CD4-positive, alpha-beta T cell treated with Interleukin-6 for 4 hours (primary cell): ENCODE measurements around the gene PAPOLG.
"Not testable (repeated sequence)": the region's sequence is repeated elsewhere in the genome, so short reads cannot be mapped to it uniquely, and the experiment has no call there.

Experiments
- DNase-seq: peaks from one replicate; pipeline ENCODE4 v3.0.0-alpha.2; 2020; ENCODE audit warnings: mixed read lengths

Gene PAPOLG

DNA sequence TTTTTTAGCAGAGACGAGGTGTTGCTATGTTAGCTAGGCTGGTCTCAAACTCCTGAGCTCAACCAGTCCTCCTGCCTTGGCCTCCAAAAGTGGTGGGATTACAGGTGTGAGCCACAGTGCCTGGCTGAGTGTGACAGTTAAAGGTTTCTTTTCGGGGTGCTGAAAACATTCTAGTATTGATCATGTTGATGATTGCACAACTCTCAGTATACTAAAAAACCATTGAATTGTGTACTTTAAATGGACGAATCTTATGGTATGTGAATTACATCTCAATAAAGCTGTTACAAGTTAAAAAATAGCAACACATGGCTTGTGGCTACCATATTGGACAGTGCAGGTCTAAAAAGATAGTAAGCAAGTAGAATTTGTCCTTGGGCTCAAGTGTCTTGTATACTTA, 22.3 kb downstream of the PAPOLG start:
- DNase-seq: no peak

DNA sequence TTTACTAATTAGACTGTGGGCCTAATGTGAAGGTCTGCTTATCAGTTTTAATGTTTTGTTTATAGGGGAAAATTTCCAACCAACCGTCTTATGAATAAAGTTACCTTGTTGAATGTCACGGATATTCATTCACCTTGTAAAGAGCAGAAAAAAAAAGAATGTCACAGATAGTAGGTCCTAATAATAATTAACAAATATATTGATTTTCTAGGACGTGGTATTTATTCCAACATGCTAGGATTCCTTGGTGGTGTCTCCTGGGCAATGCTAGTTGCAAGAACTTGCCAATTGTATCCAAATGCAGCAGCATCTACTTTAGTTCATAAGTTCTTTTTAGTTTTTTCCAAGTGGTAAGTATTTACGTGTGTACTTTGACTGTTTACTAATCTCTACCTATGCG, 23.4 kb downstream of the PAPOLG start:
- DNase-seq: no peak

DNA sequence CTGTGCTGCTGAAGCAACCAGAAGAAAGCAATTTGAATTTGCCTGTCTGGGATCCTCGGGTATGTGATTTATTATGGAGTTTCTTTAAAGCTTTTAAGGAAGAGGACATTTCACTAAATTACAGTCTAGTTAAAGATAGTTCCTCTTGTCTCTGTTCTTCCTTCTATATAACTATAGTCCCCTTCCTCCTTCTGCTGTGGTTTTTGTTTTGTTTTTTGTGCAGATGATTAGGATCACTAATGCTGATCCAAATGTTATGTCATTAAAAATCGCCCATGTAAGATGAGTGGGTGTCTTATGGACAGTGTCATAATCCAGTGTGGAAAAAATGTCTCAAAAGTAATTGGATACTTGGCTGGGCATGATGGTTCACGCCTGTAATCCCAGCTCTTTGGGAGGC, 24.7 kb downstream of the PAPOLG start:
- DNase-seq: no peak

DNA sequence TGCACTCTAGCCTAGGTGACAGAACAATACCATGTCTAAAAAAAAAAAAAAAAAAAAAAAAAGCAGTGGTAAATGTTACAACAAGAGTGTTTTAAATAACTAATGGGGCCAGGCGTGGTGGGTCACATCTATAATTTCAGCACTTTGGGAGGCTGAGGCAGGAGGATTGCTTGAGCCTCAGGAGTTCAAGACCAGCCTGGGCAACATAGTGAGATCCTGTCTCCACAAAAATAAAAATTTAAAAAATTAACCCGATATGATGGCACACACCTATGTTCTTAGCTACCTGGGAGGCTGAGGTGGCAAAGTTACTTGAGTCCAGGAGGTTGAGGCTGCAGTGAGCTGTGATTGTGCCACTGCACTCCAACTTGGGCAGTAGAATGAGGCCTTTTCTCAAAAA, 37.1 kb downstream of the PAPOLG start:
- no peak for DNase-seq

DNA sequence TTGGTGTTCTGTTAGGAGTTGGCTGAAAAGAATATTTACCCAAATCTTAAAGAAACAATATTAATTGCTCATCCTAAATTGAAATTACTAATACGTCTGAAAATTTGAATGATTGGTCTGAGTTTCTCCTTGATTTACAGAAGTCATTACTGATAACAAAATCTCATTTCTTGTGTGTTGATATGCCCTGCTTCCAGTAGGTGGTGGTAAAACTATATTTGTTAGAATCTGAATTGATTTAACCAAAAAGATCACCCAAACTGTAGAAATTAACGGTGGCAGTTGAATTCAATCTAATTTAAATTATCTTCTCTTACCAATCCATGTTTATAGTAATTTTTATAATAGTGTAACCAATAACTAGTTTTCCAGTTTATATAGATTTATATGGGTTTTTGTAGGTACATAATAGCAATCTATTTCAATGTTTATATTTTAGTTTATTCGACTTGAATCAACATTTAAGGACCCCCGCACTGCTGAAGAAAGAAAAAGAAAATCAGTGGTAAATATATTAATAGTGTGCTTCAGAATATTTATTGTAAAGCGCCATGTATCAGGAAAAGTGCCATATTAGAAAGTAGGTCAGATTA, 38.3 kb downstream of the PAPOLG start:
- no peak for DNase-seq

DNA sequence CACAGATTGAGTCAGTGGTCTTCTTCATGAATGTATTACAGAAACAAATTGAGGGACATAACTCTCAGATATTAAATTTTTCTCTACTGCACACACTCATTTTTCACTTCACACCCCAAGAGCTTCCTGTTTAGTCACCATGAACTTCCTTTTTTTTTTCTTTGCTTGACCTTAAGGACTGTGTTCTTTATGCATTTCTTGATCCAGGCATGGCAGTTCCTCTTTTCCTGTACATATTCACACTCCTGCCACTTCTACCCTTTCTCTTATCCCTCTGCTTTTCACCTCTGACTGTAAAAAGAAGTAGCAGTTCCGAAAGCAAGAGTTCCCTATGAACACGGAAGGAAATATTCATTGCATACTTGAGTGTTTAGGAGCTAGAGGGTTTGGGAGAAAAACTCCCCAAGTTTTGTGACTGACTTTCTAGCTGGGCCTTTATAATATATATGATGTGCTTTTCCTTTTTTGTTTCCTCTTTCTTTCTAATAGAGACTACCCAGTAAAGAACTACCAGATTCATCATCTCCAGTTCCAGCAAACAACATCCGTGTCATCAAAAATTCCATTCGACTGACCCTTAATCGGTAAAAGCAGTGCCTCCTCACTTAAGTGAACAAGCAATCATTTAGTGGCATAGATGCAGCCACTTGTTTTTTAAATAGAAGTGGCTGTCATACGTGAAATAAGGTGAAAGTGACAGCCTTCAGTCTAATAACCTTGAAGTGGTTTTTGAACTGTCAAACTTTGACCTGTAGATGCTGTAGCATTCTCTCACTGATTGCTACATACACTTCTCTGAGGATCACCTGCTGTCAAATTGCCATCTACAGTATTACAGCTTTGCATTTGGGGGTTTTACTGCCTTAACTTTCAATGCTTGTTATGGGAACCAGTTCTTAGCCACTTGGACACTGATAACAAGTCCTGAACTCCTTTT, 40.8 kb downstream of the PAPOLG start:
- DNase-seq: no peak

DNA sequence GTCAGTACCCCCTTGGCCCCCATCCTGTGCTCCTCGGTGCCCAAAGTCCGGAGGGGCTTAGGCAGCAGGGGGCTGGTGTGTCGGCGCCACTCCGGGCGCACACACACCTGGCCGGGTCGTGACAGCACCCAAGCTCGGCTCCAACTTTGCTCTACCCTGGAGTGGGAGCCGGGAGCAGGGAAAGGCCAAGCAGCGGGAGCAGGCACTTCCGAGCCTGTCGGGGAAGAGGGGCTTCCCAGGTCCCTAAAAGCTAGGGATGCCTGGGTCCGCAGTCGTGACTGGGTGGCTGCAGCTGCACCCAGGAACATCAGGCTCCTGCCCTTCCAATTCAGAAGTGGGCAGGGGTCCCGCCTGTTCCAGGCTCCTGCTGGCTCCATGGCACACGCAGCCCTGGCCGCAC, 48.4 kb downstream of the PAPOLG start:
- DNase-seq: no peak

DNA sequence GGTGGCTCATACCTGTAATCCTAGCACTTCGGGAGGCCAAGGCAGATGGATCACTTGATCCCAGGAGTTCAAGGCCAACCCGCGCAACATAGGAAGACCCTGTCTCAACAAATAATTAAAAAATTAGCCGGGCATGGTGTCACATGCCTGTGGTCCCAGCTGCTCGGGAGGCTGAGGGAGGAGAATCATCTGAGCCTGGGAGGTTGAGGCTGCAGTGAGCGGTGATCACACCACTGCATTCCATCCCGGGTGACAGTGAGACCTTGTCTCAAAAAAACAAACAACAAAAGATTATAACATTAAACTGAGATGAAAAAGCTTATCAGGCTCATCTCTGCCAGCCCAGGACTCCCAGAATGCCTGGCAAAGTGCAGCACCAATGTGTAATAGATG, 50.5 kb downstream of the PAPOLG start:
- no peak for DNase-seq

DNA sequence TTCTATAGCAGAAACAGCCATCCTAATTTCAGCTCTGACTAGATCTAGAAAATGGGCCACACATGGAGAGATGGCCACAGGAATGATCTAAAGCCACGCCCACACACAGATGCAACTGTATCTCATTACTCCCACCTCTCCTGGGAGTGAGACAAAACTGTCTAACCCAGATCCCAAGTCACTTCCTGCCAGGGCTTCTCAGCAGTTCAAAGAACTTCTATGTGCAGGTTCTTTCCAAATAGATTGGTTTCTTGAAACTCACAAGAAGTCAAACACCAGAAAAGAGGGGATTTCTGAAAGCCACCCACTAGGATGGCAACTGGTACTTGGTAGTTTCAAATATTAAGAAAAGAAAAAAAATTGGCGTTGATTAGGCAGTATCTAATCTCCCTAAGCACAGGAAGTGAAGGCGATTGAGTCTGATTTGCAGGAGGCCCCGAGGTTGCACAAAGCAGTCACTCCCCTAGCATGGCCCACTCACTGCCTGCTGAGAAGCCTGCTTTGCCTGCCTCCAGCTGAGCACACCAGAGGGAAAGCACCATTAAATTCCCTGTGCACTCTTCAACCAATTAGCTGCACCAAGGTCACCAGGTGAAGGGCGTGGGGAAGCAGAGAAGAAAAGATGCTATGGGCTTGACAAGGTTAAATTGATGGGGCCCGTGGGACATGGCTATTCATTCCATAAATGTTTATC, 51.1 kb downstream of the PAPOLG start:
- DNase-seq: peak; percentile 36

DNA sequence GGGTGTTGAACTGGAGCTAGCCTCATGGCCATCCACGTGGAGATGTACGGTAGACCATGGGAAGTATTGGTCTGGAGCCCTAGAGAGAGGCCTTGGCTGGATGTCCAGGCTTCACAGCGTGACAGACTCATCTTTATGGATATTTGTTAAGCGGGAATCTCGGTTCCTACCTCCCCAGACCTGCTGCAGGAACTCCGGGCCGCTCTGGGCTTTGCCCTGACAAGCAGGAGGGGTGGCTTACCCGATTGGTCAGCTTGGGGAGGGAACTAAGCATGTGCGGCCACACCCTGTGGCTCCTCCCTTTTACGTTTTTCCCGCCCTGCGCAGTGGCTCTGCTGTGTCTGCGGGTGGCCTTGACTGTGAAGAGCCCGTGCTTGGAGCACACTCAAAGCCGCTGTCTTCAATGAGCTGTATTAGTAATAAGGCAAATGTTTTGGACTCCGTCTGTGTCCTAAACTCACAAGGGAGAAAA, 52.3 kb downstream of the PAPOLG start:
- no peak for DNase-seq

DNA sequence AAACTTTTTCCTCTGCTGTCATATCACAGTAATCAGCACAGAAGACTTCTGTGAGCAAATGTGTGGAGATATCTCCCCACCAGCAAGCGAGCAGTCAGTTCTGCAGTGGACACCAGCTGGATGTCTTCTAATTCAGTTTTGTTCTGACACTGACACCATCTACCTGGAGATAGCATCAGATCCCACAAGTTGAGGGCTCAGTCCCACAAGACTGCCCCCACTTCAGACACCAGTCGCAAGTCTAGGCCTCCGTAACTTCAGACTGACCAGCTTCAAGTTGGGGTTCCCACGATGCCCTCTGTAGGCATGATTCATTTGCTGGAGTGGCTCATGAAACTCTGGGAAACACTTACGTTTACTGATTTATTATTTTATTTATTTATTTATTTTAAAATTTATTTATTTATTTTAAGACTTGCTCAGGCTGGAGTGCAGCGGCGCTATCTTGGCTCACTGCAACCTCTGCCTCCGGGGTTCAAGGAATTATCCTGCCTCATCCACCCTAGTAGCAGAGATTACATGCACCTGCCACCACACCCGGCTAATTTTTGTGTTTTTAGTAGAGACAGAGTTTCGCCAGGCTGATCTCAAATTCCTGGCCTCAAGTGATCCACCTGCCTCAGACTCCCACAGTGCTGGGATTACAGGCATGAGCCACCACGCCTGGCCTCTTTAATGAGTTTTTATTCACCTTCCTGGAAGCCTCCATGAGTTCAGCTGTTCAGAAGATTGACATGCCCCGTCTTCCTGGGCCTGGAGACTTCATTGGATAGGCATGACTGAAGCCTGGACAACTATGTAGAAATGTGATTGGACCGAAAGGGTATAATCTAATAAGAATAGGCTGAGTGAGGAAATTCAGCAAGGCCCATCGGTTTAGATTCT, 55.7 kb downstream of the PAPOLG start:
- no peak for DNase-seq

DNA sequence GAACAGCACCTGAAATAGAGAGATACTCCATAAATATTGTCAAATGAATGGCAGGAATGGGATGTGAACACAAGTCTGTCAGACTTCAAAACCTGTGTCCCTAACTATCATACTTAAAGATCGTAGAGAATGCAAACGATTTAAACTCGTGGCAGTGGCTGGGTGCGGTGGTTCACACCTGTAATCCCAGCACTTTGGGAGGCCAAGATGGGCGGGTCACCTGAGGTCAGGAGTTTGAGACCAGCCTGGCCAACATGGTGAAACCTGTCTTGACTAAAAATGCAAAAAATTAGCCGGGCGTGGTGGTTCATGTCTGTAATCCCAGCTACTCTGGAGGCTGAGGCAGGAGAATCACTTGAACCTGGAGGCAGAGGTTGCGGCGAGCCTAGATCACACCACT, 61.1 kb downstream of the PAPOLG start:
- DNase-seq: not testable (repeated sequence)

DNA sequence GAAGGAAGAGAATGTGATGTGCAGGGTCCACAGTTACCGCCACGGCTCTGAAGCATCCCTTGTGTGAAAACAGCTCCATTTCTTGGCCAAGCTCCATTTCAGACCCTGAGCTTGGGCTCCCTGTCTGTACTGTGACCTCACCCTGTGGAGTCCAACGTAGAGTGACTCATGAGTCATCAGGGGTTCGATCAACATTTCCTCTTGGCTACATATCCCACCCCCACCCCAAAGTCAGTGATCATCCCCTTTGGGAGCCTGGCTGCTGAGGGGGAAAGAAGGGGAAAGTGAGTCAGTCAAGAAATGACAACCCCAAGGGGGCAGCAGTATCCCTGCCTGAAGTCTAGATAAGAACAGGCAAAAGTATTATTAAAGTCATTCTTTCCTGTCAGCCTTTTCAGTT, 62.2 kb downstream of the PAPOLG start:
- DNase-seq: peak; percentile 17

DNA sequence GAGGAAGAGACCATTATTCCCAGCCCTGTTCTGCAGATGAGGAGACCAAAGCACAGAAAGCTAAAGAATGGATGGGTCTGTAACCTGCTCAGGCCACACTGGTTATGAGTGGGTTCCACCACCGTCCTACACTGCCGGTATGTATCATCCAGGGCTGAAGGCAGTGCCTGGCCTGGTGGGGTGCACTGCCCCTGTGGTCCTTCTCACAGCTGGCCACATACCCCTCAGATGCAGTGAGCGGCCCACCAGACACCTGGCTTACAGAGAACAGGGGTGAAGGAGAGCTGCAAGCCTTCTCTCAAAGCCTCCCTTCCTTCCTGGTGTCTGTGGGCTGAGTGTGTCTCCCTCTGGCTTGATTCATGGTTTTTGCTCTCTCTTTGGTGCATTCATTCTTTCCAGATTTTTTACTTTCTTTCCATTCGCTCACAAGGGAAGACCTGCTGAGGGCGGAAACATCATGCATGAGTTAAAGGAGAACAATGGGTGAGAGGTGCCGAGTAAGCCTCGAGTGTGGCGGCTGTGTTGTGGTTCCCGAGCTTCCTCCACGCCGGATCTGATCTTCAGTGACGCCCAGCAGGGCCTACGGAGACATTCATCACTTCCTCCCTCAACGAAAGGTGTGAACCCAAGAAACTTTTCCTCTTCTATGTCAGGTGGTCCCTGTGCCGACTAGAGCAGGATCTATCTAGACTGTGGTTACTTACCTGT, 63.2 kb downstream of the PAPOLG start:
- DNase-seq: peak; percentile 85

DNA sequence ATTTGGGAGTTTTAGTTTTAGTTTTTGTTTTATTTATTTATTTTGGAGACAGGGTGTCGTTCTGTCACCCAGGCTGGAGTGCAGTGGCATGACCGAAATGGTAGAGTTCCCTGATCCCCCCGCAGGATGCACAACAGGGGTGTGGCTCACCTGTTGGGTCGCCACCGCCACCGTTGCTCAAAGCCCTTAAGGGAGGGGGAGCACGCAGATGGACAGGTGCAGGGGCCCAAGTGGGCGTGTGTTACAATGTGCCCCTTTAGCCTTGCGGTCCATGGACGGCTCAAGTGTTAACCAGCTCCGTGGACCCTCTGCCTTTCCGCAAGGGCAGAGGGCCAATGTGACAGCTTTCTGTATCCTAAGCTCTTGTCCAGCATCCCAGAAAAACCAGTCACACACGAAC, 63.9 kb downstream of the PAPOLG start:
- no peak for DNase-seq

DNA sequence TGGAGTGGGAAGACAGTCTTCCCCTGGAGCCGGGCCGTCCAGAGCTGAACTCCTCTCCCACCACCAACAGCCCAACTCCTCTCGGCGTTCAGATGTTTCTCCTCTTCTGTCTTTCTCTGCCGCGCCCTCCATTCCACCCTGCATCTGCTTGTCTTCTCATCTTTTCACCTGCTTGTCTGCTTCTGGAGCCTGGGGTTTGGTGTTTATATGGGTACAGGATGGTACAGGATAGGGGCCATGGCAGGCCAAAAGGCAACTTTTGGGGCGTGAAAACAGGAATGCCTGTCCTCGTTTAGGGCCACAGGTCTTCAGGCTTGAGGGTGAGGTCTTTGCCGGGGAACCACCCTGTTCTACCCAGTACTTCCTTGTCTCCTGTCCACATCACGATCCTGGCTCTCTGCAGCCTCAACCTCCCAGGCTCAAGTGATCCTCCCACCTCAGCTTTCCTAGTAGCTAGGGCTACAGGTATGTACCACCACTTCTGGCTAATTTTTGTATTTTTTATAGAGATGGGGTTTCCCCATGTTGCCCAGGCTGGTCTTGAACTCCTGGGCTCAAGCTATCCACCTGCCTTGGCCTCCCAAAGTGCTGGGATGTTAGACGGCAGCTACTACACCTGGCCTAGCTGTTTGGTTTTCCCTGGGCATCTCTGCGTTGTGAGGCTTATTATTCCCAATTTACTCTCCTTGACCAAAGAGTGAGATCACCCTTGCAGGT, 64.5 kb downstream of the PAPOLG start:
- no peak for DNase-seq

DNA sequence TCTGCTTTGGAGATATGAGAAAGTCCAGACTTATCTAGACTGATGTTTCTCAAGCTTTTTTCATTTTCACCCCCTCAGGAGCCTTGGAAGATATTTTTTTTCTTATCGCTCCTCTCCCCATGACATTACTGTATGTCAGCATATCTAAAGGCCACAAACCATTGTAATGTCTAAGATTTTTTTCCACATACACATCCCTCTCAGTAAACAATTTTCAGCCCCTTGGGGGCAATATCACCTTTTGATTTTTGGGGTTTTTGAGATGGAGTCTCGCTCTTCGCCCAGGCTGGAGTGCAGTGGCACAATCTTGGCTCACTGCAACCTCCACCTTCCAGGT, 65.0 kb downstream of the PAPOLG start:
- no peak for DNase-seq

DNA sequence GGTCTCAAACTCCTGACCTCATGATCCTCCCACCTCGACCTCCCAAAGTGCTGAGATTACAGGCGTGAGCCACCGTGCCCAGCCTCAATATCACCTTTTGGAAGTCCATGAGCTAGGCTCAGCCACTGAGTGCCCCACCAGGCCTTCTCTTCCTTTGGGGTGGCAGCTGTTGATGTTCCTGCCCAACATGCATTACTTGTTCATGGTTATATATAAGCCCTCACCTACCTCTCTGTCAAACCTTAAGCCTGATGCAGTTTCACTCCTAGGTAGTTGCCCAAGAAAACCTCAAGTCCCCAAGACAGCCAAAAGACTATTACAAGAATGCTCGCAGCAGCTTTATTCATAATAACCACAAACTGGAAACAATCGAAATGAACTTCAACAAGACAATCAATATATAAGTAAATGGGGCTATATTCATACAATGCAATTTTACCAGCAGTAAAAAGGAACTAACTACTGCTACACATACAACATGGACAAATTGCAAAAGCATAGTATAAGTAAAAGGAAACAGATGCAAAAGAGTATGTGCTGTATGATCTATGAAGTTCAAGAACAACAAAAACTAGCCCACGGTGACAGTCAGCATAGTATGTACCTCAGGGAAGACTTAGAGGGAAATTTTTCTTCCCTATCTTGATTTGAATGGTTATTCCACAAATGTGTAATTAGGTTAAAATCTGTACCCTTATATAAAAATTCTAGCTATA, 65.7 kb downstream of the PAPOLG start:
- no peak for DNase-seq

DNA sequence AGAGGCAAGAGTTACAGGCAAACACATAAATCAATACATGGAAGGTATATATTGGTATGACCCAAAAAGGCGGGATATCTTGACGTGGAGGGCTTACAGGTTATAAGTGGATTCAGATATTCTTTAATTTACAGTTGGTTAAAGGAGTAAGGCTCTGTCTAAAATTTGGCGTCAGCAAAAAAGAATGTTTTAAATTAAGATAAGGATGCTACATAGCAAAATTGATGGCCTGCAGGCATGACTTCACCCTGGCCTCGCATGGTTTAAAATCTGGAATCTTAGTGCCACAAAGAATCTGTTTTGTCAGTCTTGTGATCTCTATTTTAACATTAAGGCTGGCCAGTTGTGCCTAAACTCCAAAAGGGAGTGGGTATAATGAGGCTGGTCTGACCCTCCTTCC, 66.9 kb downstream of the PAPOLG start:
- DNase-seq: no peak

DNA sequence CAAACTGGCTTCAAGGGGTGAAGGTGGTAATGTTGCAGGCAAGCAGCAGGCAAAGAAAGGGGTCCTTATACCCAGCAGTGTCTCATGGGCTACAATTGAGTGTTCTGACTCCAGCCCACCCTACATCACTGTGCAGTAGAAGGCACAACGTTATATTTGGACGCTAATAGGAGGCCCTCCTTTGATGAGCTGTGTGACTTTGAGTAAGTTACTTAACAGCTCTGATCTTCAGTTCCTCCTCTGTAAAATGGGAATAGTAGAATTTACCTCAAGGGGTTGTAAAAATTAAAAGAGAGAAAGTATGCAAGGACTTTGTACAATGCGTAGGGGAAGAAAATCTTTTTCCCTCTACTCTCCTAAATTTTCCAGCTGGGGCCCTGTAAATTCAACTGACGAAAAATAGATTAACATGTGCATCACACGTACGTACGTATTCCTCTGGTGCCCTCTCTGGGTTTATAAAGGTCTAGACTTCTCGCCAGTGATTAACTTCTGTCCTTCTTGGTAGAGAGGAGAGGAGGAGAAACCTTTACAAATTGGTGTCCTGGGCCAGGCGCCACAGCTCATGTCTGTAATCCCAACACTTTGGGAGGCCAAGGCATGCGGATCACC, 67.7 kb downstream of the PAPOLG start:
- DNase-seq: no peak
